HG03025 (cell line): ENCODE results near the gene LTBP3.
"Not testable (repeated sequence)": the region's sequence is repeated elsewhere in the genome, so short reads cannot be mapped to it uniquely, and the experiment has no call there.

Experiments used
- ATAC-seq: cut with Tn5 transposase; IDR thresholded peaks from one replicate; pipeline ENCODE4 v1.9.1; 2021; ENCODE audit warnings: mild to moderate bottlenecking, moderate library complexity; ENCODE audit not compliant: unreplicated experiment, low FRiP score

Gene LTBP3

DNA sequence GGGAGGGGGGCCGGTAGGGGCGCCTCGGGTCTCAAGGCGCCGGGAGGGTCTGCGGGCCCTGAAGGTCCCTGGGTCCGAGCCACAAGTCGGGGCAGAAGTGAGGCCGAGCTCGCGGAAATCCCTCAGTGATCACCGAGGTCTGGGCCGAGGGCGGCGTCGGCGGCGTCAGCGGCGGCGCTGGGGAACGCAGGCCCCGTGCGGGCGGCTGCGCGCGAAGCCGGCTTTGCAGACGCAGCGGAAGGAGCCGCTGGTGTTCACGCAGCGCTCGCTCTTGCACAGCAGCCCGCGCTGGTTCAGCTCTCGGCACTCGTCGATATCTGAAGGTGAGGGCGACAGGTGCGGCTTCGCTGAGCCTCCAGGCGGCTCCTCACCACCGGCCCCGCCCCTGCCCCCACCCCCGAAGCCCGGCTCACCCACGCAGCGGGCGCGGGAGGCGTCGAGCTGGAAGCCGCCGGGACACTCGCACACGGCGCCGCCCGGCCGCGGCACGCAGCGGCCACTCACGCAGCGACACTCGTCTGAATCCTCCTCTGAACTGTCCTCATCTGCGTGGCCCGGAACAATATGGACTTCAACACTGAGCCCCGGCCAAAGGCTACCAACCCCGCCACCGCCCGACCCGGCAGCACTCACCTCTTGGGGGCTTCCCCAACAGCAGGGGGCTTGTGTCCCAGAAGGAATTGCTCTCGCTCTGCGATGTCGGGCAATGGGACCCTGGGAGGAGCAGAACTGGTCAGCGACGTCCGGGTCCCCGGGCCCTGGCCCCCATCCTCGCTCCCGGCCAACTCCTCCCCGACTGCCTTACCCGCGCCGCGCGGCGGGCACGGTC lies 19.0 kb downstream of the LTBP3 start:
- no peak for ATAC-seq

DNA sequence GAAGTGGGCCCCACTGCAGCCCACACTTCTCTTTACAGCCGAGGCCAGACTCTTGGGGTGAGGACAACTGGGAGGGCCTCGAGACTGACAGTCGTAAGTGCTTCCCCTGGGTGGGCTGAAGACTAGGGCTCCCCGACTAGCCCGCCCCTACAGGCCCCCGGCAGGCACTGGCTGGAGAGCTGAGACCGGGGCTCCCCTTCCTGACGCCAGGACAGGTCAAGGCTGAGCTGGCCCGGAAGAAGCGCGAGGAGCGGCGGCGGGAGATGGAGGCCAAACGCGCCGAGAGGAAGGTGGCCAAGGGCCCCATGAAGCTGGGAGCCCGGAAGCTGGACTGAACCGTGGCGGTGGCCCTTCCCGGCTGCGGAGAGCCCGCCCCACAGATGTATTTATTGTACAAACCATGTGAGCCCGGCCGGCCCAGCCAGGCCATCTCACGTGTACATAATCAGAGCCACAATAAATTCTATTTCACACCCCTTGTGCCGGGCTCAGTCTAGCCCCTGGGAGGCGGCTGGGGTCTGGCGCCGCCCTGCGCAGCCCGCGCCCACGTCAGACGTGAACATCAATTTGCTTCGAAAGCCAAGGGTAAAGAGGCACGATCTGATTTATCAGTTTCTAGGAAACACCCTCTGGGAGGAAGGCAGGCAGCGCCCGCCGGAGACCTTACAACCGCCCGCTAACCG lies 19.8 kb downstream of the LTBP3 start:
- ATAC-seq, result no peak

DNA sequence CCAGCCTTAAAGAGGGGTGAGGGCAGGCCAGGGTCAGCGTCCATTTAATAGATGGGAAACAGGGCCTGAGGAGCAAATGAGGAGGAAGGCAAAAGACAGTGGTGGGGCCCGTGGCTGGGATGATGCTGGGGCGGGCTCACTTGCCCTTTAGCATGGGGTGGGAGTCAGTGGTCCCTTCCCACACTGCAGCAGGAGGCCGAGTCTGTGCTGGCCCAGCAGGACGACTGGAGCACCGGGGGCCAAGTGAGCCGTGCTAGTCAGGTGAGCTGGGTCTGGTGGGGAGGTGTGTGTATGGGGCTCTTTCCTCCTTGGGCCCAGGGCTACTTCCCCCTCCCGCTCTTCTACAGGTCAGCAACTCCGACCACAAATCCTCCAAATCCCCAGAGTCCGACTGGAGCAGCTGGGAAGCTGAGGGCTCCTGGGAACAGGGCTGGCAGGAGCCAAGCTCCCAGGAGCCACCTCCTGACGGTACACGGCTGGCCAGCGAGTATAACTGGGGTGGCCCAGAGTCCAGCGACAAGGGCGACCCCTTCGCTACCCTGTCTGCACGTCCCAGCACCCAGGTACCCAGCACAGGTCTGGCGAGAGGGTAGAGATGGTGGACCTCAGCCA lies 20.4 kb downstream of the LTBP3 start:
- ATAC-seq, result no peak

DNA sequence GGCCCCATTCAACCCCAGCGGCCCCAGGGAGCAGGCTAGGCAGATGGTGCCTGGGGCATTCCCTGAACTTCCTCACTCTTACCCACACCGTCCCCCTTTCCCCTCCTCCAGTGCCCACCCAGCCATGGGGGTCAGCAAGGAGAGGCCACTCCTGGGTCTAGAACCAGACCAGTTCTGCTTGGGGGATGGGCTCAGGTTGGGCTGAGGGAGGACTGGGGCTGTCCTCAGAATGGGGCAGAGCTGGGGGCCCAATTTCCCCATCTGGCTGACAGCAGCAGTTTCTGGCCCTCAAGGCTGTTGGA lies 20.9 kb downstream of the LTBP3 start:
- no peak for ATAC-seq

DNA sequence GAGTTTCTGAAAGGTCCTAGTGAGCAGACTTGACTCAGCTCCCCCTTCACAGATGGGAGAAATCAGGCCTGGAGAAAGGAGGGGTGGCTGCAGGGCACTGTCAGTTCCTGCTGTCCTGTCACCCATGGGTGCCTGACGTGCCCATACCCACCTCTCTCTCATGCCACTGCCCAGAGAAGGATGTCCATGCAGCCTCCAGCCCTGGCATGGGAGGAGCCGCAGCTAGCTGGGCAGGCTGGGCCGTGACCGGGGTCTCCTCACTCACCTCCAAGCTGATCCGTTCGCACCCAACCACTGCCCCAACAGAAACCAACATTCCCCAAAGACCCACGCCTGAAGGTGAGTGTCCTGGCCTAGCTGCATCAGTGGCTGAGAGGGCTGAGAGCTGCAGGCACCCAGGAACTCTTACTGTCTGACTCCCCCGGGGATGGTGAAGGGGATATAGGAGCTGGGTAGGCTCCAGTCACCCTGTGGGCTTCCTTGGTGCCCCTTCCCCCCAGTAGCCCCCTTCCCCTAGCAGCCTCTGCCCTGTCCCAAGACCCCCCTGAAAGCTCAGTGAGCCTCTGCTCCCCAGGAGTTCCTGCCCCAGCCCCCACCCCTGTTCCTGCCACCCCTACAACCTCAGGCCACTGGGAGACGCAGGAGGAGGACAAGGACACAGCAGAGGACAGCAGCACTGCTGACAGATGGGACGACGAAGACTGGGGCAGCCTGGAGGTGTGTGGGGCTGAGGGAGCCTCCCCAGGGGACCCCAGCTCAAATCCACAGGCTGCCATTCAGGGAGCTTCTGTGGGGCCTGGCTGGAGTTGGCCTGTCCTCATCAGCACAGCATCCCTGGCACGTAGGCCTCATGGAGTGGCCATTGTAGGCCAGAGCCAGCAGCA lies 21.5 kb downstream of the LTBP3 start:
- ATAC-seq, result no peak

DNA sequence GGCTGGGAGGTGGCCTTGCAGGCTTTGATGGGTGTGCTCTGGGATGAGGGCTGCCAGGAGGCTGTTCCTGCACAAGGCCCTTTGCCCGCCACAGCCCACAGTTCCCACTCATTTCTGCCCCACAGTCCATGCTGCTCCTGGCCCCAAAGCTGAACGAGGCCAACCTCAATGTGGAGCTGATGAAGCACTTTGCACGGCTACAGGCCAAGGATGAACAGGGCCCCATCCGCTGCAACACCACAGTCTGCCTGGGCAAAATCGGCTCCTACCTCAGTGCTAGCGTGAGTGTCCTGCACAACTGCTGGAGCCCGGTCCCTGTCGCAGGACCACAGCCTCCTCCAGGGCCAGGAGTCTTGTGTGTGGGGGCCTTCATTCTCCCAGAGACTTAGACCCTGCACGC lies 23.1 kb downstream of the LTBP3 start:
- no peak for ATAC-seq

DNA sequence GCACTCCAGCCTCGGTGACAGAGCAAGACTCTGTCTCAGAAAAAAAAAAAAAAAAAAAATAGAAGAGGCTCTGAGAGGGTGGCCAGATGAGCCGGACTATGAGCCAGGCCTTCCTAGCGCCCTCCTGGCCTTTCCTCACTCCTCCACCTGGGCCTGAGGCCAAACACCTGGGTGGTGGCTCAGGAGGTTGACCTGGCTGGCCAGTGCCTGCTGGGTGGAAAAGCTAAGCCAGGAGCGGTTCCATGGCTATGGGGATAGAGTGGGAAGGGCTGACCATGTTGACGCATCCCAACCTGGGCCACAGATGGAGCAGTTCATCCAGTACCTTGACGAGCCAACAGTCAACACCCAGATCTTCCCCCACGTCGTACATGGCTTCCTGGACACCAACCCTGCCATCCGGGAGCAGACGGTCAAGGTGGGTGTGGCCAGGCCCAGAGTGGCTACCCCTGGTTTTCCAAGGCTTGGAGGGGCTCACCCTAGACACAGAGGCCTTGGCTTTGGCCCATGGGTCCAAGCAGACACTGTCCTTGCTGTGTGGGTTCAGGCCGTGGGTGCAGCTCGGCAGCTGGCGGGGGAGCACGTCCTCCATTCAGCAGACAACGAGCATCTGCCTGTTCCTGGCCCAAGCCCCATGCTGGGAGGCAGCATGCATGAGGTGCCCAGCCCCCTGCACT lies 25.6 kb downstream of the LTBP3 start:
- ATAC-seq, result no peak

DNA sequence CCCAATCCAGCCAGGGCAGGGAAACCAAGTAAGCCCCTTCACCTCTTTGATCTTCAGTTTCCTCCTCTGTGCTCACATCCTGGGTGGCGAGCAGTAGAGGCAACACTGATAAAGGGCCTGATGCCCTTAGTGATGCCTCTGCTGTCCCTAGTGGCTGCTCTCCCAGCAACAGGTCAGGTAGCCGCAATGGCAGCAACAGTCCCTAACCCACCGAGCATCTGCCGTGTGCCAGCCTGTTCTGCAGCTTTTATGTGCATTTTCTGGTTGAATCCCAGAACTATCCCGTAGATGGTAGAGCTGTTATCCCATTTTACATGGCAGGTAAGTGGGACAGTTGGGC lies 28.0 kb downstream of the LTBP3 start:
- ATAC-seq, result no peak

DNA sequence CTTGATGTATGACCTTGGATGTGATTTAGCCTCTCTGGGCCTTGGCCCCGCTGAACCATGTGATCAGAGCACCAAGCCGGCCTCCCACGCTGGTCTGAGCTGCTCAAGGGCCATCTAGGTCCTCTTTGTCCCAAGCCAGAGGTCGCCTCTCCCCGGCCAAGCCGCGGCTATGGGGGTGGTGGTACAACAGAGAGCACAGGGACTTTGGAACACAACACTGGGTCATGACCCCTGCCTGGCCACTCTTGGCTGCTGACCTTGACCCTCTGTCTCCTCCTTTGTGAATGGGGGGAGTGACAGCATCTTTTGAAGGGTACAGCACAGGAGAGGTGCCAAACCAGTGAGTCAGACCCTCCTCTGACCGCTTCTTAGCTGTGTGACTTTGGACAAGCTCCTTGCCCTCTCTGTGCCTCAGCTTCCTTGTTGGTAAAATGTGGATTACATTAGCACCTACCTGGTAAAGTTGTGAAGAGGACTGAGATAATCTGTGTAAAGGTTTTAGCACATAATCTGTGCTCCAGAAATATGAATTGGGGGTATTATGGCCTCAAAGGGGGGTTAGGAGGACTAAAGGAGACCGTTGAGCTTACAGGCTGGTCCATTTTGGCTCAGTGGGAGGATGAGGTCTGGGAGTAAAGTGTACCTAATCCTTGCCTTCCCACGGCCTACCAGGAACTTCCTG lies 28.5 kb downstream of the LTBP3 start:
- ATAC-seq, result no peak

DNA sequence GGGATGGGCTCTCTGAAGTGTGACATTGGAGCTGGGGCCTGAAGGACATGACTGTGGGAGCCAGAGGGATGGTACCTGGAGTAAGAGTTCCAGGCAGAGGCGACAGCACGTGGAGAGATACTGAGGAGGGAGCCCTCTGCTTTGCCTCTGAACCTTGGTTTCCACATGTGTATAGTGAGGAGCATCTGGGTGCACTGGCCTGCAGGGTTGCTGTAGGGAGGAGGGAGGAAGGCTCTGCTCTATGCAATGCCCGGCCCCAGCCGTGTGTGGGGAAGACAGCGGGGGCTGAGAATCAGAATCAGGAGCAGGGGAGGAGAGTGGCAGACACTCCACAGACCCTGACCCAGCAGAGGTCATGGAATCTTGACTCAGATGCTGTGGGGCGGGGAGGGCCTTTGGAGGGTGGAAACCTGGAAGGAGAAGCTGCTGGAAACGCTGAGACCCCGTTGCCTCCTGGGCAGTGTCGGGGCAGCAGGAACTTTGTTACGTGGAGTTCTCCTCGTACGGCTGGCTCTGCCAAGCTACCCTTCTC lies 29.3 kb downstream of the LTBP3 start:
- ATAC-seq, result no peak

DNA sequence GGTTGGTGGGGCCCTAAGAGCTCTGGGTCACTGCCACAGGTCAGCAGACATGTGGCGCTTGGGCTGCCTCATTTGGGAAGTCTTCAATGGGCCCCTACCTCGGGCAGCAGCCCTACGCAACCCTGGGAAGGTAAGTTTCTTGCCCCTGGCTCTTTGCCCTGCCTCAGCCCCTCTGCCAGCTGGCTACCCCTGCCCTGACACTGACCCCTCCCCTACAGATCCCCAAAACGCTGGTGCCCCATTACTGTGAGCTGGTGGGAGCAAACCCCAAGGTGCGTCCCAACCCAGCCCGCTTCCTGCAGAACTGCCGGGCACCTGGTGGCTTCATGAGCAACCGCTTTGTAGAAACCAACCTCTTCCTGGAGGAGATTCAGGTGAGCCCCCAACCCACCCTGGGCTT lies 31.4 kb downstream of the LTBP3 start:
- no peak for ATAC-seq

DNA sequence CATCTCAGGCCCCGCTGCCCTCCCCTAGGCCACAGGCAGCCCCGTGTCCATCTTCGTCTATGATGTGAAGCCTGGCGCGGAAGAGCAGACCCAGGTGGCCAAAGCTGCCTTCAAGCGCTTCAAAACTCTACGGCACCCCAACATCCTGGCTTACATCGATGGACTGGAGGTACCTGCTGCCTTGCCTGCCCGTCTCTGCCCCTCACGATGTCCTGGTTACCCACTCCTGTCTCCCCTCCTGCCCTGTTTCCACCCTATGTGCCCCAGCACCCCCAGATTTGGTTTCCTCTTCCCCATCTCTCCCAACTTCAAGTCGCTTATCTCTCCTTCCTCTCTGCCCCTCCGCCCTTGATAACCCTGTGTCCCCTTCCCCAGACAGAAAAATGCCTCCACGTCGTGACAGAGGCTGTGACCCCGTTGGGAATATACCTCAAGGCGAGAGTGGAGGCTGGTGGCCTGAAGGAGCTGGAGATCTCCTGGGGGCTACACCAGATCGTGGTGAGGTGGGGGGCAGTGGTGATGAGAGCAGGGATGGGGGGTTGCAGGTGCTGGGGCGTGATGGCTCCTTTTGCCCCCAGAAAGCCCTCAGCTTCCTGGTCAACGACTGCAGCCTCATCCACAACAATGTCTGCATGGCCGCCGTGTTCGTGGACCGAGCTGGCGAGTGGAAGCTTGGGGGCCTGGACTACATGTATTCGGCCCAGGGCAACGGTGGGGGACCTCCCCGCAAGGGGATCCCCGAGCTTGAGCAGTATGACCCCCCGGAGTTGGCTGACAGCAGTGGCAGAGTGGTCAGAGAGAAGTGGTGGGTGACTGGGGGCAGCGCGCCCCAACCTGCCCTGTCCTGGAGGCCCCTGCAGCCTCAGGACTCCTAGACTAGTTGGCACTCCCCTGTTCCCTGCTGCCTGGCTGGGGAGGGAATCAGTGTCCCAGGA lies 32.3 kb downstream of the LTBP3 start:
- ATAC-seq, result no peak

DNA sequence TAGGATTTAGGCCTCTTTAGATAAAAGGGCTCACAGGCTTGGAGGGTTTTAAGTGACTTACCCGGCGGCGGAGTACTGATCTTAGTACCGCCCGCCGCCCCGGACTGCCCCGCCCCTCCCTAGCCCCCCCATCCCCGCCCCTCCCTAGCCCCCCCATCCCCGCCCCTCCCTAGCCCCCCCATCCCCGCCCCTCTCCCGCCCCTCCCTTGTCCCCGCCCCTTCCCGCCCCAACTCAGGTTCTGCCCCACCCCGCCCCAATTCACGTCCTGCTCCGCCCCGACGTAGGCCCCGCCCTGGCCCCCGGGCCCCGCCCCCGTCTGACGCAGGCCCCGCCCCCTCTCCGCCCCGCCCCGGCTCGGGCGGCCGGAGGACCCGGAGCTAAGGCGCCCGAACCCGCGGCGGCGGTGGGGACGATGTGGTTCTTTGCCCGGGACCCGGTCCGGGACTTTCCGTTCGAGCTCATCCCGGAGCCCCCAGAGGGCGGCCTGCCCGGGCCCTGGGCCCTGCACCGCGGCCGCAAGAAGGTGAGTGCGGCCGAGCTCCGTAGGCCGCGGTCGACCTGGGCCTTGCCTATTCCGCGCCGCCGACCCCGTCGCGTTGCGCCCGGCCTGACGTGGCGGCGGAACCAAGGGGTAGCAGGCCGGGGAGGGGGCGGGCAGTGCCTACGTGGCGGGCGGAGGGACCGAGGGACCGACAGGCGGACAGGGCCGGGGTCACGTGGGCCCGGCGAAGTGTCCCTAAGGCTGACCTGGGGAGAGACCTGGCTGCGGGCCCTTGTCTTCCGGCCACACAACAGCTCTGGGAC lies 33.2 kb downstream of the LTBP3 start, which contains the start of gene SCYL1:
Gene SCYL1 (plus strand): TSS at position 343 of the 805 bp plus-strand sequence. CDS start 71 bp downstream, at position 414.
- ATAC-seq, result no peak

DNA sequence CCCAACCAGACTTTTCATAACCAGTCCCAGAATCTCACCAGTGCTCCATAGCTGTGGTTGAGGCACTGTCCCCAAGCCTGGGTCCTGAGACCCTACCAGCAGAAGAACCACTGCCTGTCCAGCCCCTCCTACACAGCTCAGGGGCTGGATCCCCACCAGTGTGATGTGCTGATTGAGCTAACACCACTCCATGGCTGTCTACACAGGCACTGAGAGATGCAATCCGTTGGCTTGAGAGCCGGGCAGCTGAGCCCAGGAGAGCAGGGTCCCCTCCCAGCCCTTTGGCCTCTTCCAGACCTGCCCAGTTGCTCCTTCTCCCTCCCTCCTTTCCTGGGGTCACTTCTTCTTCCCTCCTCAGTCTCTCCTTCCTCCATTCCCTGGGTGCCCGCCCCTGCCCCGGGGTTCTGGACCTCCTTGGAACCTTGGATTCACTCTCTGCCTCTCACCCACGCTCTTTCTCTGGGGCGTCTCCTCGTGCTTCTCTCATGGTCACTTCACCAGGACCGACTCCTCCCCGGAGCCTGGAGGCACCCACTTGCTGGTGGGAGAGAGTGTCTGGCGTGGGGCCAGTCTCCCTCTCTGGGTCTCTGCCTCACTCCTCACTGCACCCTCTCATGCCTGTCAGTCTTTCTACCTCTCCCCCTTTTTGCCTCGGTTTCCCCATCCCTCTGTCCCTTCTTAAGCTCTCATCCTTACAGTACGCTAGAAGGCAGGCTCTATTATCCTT lies 34.0 kb downstream of the LTBP3 start:
- no peak for ATAC-seq

DNA sequence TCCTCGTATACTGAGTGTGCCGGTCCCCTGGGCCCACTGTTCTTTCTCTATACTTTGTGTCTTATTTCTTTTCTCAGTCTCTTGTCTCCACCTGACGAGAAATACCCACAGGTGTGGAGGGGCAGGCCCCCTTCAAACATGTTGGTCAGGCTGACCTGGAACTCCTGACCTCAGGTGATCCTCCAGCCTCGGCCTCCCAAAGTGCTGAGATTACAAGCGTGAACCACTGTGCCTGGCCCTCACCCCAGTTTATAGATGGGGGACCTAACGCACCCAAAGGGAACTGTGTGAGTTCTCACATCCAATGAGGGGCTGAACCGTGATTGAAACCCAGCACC lies 34.6 kb downstream of the LTBP3 start:
- not testable (repeated sequence) for ATAC-seq

DNA sequence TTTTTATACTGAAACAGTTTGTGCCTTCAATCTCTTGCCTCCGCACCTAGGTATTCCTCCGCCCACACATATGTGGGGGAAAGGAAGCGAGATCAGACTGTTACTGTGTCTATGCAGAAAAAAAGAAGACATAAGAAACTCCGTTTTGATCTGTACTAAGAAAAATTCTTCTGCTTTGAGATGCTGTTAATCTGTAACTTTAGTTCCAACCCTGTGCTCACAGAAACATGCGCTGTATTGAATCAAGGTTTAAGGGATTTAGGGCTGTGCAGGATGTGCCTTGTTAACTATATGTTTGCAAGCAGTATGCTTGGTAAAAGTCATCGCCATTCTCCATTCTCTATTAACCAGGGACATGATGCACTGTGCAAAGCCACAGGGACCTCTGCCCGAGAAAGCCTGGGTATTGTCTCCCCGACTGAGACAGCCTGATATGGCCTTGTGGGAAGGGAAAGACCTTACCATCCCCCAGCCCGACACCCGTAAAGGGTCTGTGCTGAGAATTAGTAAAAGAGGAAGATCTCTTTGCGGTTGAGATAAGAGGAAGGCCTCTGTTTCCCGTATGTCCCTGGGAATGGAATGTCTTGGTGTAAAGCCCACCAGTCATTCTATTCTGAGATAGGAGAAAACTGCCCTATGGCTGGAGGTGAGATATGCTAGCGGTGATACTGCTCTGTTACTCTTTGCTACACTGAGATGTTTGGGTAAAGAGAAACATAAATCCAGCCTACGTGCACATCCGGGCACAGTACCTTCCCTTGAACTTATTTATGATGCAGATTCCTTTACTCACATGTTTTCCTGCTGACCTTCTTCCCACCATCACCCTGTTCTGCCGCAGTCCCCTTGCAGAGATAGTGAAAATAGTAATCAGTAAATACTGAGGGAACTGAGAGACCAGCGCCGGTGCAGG lies 35.2 kb downstream of the LTBP3 start:
- ATAC-seq, result not testable (repeated sequence)
